GM23248 (cell line): ENCODE results near the gene CSF2. TPM values are rescaled to one million over a fixed set of nuclear protein-coding genes. Genes with fewer than 3 reads are reported as not detected.
A peak's percentile ranks its signal among the peaks of the same experiment; 100 is the strongest.

Experiments
- DNase-seq: peaks from one replicate; pipeline ENCODE4 v3.0.0-alpha.2; 2015
- H2AFZ ChIP-seq: fragments of 200-600 bp; sonication (generic); 2 replicates; pipeline ENCODE4 v1.6.1; 2016; ENCODE audit warnings: antibody characterized with exemption
- H3F3A ChIP-seq: fragments of 200-600 bp; sonication (generic); 2 replicates; pipeline ENCODE4 v1.6.1; 2016; ENCODE audit warnings: mild to moderate bottlenecking, antibody characterized with exemption, mixed run types; ENCODE audit not compliant: insufficient read depth
- H3K27ac ChIP-seq: fragments of 200-600 bp; sonication (generic); 2 replicates; pipeline ENCODE4 v1.5.1; 2016; ENCODE audit warnings: mild to moderate bottlenecking
- H3K27me3 ChIP-seq: fragments of 200-600 bp; sonication (generic); replicated peaks from 2 replicates; pipeline ENCODE4 v1.6.1; 2016; ENCODE audit warnings: mild to moderate bottlenecking; ENCODE audit not compliant: insufficient read depth
- H3K36me3 ChIP-seq: fragments of 200-600 bp; sonication (generic); 2 replicates; pipeline ENCODE4 v1.6.1; 2016; ENCODE audit warnings: low read depth, mild to moderate bottlenecking
- H3K4me1 ChIP-seq: fragments of 200-600 bp; sonication (generic); 2 replicates; pipeline ENCODE4 v1.6.1; 2016; ENCODE audit warnings: mild to moderate bottlenecking; ENCODE audit not compliant: insufficient read depth
- H3K4me2 ChIP-seq: fragments of 200-600 bp; sonication (generic); one replicate; pipeline ENCODE4 v1.6.1; 2016; ENCODE audit warnings: mild to moderate bottlenecking; ENCODE audit not compliant: unreplicated experiment
- H3K4me3 ChIP-seq: fragments of 200-600 bp; sonication (generic); 2 replicates; pipeline ENCODE4 v1.5.1; 2016; ENCODE audit warnings: mild to moderate bottlenecking
- H3K79me2 ChIP-seq: fragments of 200-600 bp; sonication (generic); 2 replicates; pipeline ENCODE4 v1.6.1; 2016; ENCODE audit warnings: mild to moderate bottlenecking; ENCODE audit not compliant: insufficient read depth
- H3K9ac ChIP-seq: fragments of 200-600 bp; sonication (generic); 2 replicates; pipeline ENCODE4 v1.6.1; 2016; ENCODE audit warnings: mild to moderate bottlenecking
- H3K9me2 ChIP-seq: fragments of 200-600 bp; sonication (generic); 2 replicates; pipeline ENCODE4 v1.6.1; 2016; ENCODE audit warnings: mixed run types, mild to moderate bottlenecking, moderate library complexity; ENCODE audit not compliant: insufficient read depth
- H3K9me3 ChIP-seq: fragments of 200-600 bp; sonication (generic); one replicate; pipeline ENCODE4 v1.6.1; 2017; ENCODE audit warnings: low read depth
- H4K20me1 ChIP-seq: fragments of 200-600 bp; sonication (generic); 2 replicates; pipeline ENCODE4 v1.6.0; 2016; ENCODE audit not compliant: insufficient read depth
- EZH2 ChIP-seq: fragments of 200-600 bp; sonication (generic); IDR thresholded peaks from 2 replicates; pipeline ENCODE4 v1.6.1; 2018; ENCODE audit warnings: antibody characterized with exemption, mild to moderate bottlenecking; ENCODE audit not compliant: insufficient read depth, poor library complexity, severe bottlenecking
- EZH2phosphoT487 ChIP-seq: fragments of 200-600 bp; sonication (generic); IDR thresholded peaks from 2 replicates; pipeline ENCODE4 v1.6.1; 2018; ENCODE audit warnings: antibody characterized with exemption, moderate library complexity, mild to moderate bottlenecking, low read depth; ENCODE audit not compliant: insufficient read depth
- WGBS, 2 experiments: methylation state at CpG; one replicate each; pipeline ENCODE4 v1.1.6; 2015 to 2017; ENCODE audit warnings: low lambda C conversion rate in 2 of 2, low coverage in 1 of 2; ENCODE audit errors: missing lambda C conversion rate in 2 of 2; 5-methylcytosine and 5-hydroxymethylcytosine counted together
- in situ Hi-C: fragments of 300-500 bp; cut with MboI; formaldehyde crosslinking; loops from 2 replicates; pipeline ENCODE4 v1.15.0; 2020
- polyA plus RNA-seq: library from polyadenylated mRNA; unstranded; fragments of >200 nt; fragmentation: Nextera tagmentation; extraction: Ambion mirVana; gene quantifications from 2 replicates; pipeline ENCODE4 v1.2.1, GENCODE V29; 2016
- total RNA-seq: library from RNA; depleted of rRNA; stranded (reverse); fragments of >200 nt; shearing (Covaris generic); gene quantifications from 2 replicates; pipeline ENCODE4 v1.2.3, GENCODE V29; 2014

Gene CSF2
- total and polyA plus RNA-seq, 2 experiments from 2014 or later: not detected

GRCh38 chr5:132099076-132099748 is 25.6 kb downstream of the CSF2 start:
- H4K20me1 ChIP-seq: no peaks in the 10 kb centered on the region
- H3K27me3 ChIP-seq: no peaks in the 10 kb centered on the region
- no peaks in the 10 kb centered on the region for H3K9me2 ChIP-seq
- no peaks in the 10 kb centered on the region for H3K79me2 ChIP-seq
- peaks cover 30% of the 10 kb centered on the region for H3F3A ChIP-seq
- no peak for TF ChIP-seq EZH2
- no peak for TF ChIP-seq EZH2phosphoT487
- H3K36me3 ChIP-seq: no peaks in the 10 kb centered on the region
- peak; percentile 53 for DNase-seq
- peak overlapping the region; percentile 52 for H3K4me2 ChIP-seq
- peaks cover 59% of the 10 kb centered on the region for H3K4me1 ChIP-seq
- peak overlapping the region; percentile 81 for H3K27ac ChIP-seq
- no peak overlapping the region for H2AFZ ChIP-seq
- WGBS, 2 experiments: 63 to 67% methylated on average over 5 of the region's 5 CpGs
- H3K4me3 ChIP-seq: no peak overlapping the region
- in situ Hi-C loops: no loop called here
- H3K9me3 ChIP-seq: no peaks in the 10 kb centered on the region
- peak overlapping the region; percentile 55; the same call in 1 of the 2 replicates for H3K9ac ChIP-seq

DNA sequence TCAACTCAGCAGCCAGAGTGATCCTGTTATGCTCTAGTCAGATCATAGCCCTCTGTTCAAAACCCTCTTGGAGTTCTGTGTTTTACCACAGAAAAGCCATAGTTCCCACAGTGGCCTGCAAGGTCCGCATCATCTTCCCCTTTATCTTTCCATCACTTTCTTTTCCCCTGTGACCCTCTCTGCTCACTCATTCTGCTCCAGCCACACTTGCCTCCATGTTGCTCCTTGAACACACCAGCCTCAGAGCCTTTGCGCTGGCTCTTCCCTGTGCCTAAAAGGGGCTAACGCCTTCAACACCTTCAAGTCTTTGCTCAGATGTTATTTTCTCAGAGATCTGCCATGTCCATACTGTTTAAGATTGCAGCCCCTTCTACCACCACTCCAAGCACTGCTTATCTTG is 26.3 kb downstream of the CSF2 start:
- no peaks in the 10 kb centered on the region for H3K9me3 ChIP-seq
- no peaks in the 10 kb centered on the region for H3K36me3 ChIP-seq
- in situ Hi-C loops: no loop called here
- TF ChIP-seq EZH2: no peak
- no peak for TF ChIP-seq EZH2phosphoT487
- no peak overlapping the region for H3K27ac ChIP-seq
- H3K4me2 ChIP-seq: no peak overlapping the region
- no peaks in the 10 kb centered on the region for H3K79me2 ChIP-seq
- H3K9me2 ChIP-seq: no peaks in the 10 kb centered on the region
- no peak overlapping the region for H3K9ac ChIP-seq
- no peak for DNase-seq
- H3K4me1 ChIP-seq: peaks cover 62% of the 10 kb centered on the region
- no peaks in the 10 kb centered on the region for H3K27me3 ChIP-seq
- peaks cover 37% of the 10 kb centered on the region for H3F3A ChIP-seq
- 96 to 97% methylated on average over 3 of the region's 3 CpGs for WGBS, 2 experiments
- no peak overlapping the region for H2AFZ ChIP-seq
- H4K20me1 ChIP-seq: no peaks in the 10 kb centered on the region
- no peak overlapping the region for H3K4me3 ChIP-seq

DNA sequence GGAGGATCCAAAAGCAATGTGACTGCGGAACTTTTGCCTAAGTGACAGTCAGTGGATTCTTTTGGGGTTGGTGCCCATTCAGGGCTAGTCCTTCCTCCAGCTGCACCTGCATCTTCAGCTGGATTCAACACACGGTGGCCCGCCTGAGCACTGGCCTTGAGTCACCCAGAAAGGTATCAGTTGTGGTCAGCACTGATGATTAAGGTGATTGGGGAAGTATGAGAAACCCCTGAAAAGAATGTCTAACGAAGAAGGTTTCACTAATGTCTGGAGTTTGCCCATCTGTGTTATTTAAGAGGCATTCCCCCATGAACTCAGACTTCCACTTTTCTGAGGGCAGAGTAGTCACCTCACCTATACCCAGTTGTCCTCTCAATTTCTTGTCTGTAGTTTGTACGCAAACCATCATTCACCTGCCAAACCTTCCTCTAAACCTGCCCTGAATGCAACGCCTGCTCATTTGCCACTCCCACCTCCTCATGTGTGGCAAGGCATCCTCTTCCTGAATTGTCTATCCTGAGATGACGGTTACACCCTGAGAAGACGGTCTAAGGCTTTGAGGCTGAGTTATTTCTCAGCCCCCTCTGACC is 27.2 kb downstream of the CSF2 start:
- 98 to 99% methylated on average over 8 of the region's 8 CpGs for WGBS, 2 experiments
- H3K79me2 ChIP-seq: no peaks in the 10 kb centered on the region
- in situ Hi-C loops: no loop called here

GRCh38 chr5:132101385-132101880 is 27.8 kb downstream of the CSF2 start:
- Histone ChIP-seq H3K27me3 (no peaks in the 10 kb centered on the region), H3K9me3 (no peaks in the 10 kb centered on the region), H2AFZ (no peak overlapping the region), H3K4me3 (no peak overlapping the region), H3K27ac (no peak overlapping the region), H3K36me3 (no peaks in the 10 kb centered on the region), H3F3A (peaks cover 28% of the 10 kb centered on the region), H3K4me1 (peaks cover 55% of the 10 kb centered on the region), H3K9ac (no peak overlapping the region), H3K4me2 (no peak overlapping the region), H3K9me2 (no peaks in the 10 kb centered on the region), H3K79me2 (no peaks in the 10 kb centered on the region), H4K20me1 (no peaks in the 10 kb centered on the region)
- no peak for DNase-seq
- in situ Hi-C loops: no loop called here
- TF ChIP-seq EZH2 (no peak), EZH2phosphoT487 (no peak)
- 100% methylated on average over 6 of the region's 6 CpGs for WGBS, 2 experiments

More for the DNA sequence above, 27.2 kb downstream of the CSF2 start:
- Histone ChIP-seq H3K9me2 (no peaks in the 10 kb centered on the region), H3K4me3 (no peak overlapping the region), H3K9me3 (no peaks in the 10 kb centered on the region), H3K36me3 (no peaks in the 10 kb centered on the region), H3K4me2 (no peak overlapping the region), H3F3A (peaks cover 32% of the 10 kb centered on the region), H3K27ac (no peak overlapping the region), H4K20me1 (no peaks in the 10 kb centered on the region), H3K4me1 (peaks cover 57% of the 10 kb centered on the region), H2AFZ (no peak overlapping the region), H3K27me3 (no peaks in the 10 kb centered on the region), H3K9ac (no peak overlapping the region)
- TF ChIP-seq EZH2phosphoT487 (no peak), EZH2 (no peak)
- no peak for DNase-seq
